ENCODE measurements around the gene SUPT3H. TPM values are rescaled to one million over a fixed set of nuclear protein-coding genes. Genes with fewer than 3 reads are reported as not detected.

SUPT3H gene
- polyA plus RNA-seq, 1 donor (not counting 4 experiments of a cell fraction or from before 2014, with no cell fraction given): 7.6 TPM

DNA sequence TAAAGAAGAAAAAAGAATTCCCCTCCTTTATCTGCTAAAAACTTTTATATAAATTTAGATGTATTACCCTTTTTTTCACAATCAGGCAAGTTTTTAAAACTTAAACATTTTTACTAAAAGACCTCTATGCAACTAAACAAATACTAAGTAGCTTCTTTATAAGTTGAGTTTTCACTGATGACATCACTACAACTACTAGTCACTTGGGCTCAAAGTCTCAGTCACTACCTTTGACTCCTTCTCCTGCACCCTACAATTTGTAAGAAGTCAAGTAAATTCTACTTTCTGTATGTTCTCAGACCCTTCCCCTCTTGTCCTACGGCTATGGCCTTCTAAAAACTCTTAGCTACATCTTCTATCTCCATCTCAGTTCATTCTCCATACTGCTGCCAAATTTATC is 11.2 kb downstream of the SUPT3H start:
- H2AFZ ChIP-seq (ENCODE audit: control insufficient read depth, low read length): no peak overlapping the region

GRCh38 chr6:45365036-45365435 is 12.7 kb downstream of the SUPT3H start:
- Histone ChIP-seq H2AFZ (ENCODE audit: control insufficient read depth, low read length) (no peak overlapping the region), H3K4me1 (ENCODE audit: control insufficient read depth, extremely low read depth, insufficient read depth, low read length) (peaks cover 1% of the 10 kb centered on the region), H4K20me1 (ENCODE audit: control insufficient read depth, extremely low read depth, insufficient read depth, low read length) (no peaks in the 10 kb centered on the region), H3K79me2 (ENCODE audit: control insufficient read depth, insufficient read depth, low read length) (no peaks in the 10 kb centered on the region), H3K27me3 (ENCODE audit: control insufficient read depth, extremely low read depth, insufficient read depth, low read length) (no peaks in the 10 kb centered on the region), H3K4me2 (ENCODE audit: control insufficient read depth, extremely low read depth, insufficient read depth, low read depth, low read length) (no peak overlapping the region), H3K36me3 (ENCODE audit: control insufficient read depth in 2 of 2, extremely low read depth in 1 of 2, insufficient read depth in 2 of 2, low read length in 2 of 2) (no peaks in the 10 kb centered on the region), H3K9ac (ENCODE audit: control insufficient read depth, extremely low read depth, insufficient read depth, low read length) (no peak overlapping the region), H3K9me1 (ENCODE audit: control insufficient read depth, extremely low read depth, insufficient read depth, low read length) (no peaks in the 10 kb centered on the region), H3K4me3 (ENCODE audit: control insufficient read depth in 2 of 3, extremely low read depth in 1 of 3, insufficient read depth in 2 of 3, low read depth in 1 of 3, low read length in 3 of 3) (no peak overlapping the region), H3K9me3 (ENCODE audit: control insufficient read depth, low read depth, low read length) (no peaks in the 10 kb centered on the region), H3K27ac (ENCODE audit: control insufficient read depth, insufficient read depth, low read length) (no peak overlapping the region)
- no peak for TF ChIP-seq EZH2 (IDR thresholded peaks at IDR 0.05; ENCODE audit: low read length)
- no peak for FAIRE-seq
- dilution Hi-C loops (cut with MboI; ENCODE audit: extremely low pct_ligation_motif_present, low sequenced_read_pairs): no loop called here
- no peak for DNase-seq (ENCODE audit: low read depth, low spot score)

More for the DNA sequence above, 11.2 kb downstream of the SUPT3H start:
- Histone ChIP-seq H4K20me1 (ENCODE audit: control insufficient read depth, extremely low read depth, insufficient read depth, low read length) (no peaks in the 10 kb centered on the region), H3K9me1 (ENCODE audit: control insufficient read depth, extremely low read depth, insufficient read depth, low read length) (no peaks in the 10 kb centered on the region), H3K27ac (ENCODE audit: control insufficient read depth, insufficient read depth, low read length) (no peak overlapping the region), H3K4me3 (ENCODE audit: control insufficient read depth in 2 of 3, extremely low read depth in 1 of 3, insufficient read depth in 2 of 3, low read depth in 1 of 3, low read length in 3 of 3) (no peak overlapping the region), H3K4me2 (ENCODE audit: control insufficient read depth, extremely low read depth, insufficient read depth, low read depth, low read length) (no peak overlapping the region), H3K27me3 (ENCODE audit: control insufficient read depth, extremely low read depth, insufficient read depth, low read length) (no peaks in the 10 kb centered on the region), H3K36me3 (ENCODE audit: control insufficient read depth in 2 of 2, extremely low read depth in 1 of 2, insufficient read depth in 2 of 2, low read length in 2 of 2) (no peaks in the 10 kb centered on the region), H3K79me2 (ENCODE audit: control insufficient read depth, insufficient read depth, low read length) (no peaks in the 10 kb centered on the region), H3K9ac (ENCODE audit: control insufficient read depth, extremely low read depth, insufficient read depth, low read length) (no peak overlapping the region), H3K9me3 (ENCODE audit: control insufficient read depth, low read depth, low read length) (no peaks in the 10 kb centered on the region), H3K4me1 (ENCODE audit: control insufficient read depth, extremely low read depth, insufficient read depth, low read length) (no peaks in the 10 kb centered on the region)
- FAIRE-seq (no peak), DNase-seq (ENCODE audit: low read depth, low spot score) (no peak)
- dilution Hi-C loops (cut with MboI; ENCODE audit: extremely low pct_ligation_motif_present, low sequenced_read_pairs): no loop called here
- no peak for TF ChIP-seq EZH2 (IDR thresholded peaks at IDR 0.05; ENCODE audit: low read length)
- TF ChIP-seq, protein P1, sequence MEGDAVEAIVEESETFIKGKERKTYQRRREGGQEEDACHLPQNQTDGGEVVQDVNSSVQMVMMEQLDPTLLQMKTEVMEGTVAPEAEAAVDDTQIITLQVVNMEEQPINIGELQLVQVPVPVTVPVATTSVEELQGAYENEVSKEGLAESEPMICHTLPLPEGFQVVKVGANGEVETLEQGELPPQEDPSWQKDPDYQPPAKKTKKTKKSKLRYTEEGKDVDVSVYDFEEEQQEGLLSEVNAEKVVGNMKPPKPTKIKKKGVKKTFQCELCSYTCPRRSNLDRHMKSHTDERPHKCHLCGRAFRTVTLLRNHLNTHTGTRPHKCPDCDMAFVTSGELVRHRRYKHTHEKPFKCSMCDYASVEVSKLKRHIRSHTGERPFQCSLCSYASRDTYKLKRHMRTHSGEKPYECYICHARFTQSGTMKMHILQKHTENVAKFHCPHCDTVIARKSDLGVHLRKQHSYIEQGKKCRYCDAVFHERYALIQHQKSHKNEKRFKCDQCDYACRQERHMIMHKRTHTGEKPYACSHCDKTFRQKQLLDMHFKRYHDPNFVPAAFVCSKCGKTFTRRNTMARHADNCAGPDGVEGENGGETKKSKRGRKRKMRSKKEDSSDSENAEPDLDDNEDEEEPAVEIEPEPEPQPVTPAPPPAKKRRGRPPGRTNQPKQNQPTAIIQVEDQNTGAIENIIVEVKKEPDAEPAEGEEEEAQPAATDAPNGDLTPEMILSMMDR (optimal IDR thresholded peaks at IDR 0.05 in 1 of 3, IDR thresholded peaks at IDR 0.05 in 1 of 3, conservative IDR thresholded peaks at IDR 0.05 in 1 of 3; ENCODE audit: extremely low read depth in 1 of 3, insufficient read depth in 2 of 3, low read length in 3 of 3): no peak

DNA sequence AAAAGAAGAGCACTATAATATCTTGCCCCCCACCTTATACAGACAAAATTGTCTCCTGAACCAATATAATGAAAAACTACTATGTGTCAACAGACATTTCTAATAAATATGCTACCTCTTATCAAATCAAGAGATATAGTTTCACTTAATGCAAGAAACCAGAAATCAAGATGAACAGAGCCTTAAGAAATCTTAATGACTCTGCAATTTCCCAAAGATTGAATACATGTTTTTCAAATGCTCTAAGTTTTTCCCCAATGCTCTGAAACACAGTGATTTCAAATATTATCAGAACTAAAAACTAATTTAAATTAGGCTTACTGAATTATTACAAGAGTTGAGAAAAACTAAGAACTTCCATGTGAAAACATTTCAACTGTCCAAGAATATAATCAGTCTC is 13.3 kb downstream of the SUPT3H start:
- DNase-seq (ENCODE audit: low read depth, low spot score) (no peak), FAIRE-seq (no peak)
- TF ChIP-seq, protein P1 (optimal IDR thresholded peaks at IDR 0.05 in 1 of 3, IDR thresholded peaks at IDR 0.05 in 1 of 3, conservative IDR thresholded peaks at IDR 0.05 in 1 of 3; ENCODE audit: extremely low read depth in 1 of 3, insufficient read depth in 2 of 3, low read length in 3 of 3): no peak
- TF ChIP-seq EZH2 (IDR thresholded peaks at IDR 0.05; ENCODE audit: low read length): no peak
- no peaks in the 10 kb centered on the region for H3K9me3 ChIP-seq (ENCODE audit: control insufficient read depth, low read depth, low read length)
- no peak overlapping the region for H3K27ac ChIP-seq (ENCODE audit: control insufficient read depth, insufficient read depth, low read length)
- no peak overlapping the region for H3K4me2 ChIP-seq (ENCODE audit: control insufficient read depth, extremely low read depth, insufficient read depth, low read depth, low read length)
- no peaks in the 10 kb centered on the region for H4K20me1 ChIP-seq (ENCODE audit: control insufficient read depth, extremely low read depth, insufficient read depth, low read length)
- no peak overlapping the region for H2AFZ ChIP-seq (ENCODE audit: control insufficient read depth, low read length)
- no peaks in the 10 kb centered on the region for H3K36me3 ChIP-seq (ENCODE audit: control insufficient read depth in 2 of 2, extremely low read depth in 1 of 2, insufficient read depth in 2 of 2, low read length in 2 of 2)
- dilution Hi-C loops (cut with MboI; ENCODE audit: extremely low pct_ligation_motif_present, low sequenced_read_pairs): no loop called here
- H3K79me2 ChIP-seq (ENCODE audit: control insufficient read depth, insufficient read depth, low read length): no peaks in the 10 kb centered on the region
- no peak overlapping the region for H3K9ac ChIP-seq (ENCODE audit: control insufficient read depth, extremely low read depth, insufficient read depth, low read length)
- no peaks in the 10 kb centered on the region for H3K27me3 ChIP-seq (ENCODE audit: control insufficient read depth, extremely low read depth, insufficient read depth, low read length)
- peaks cover 4% of the 10 kb centered on the region for H3K4me1 ChIP-seq (ENCODE audit: control insufficient read depth, extremely low read depth, insufficient read depth, low read length)
- H3K9me1 ChIP-seq (ENCODE audit: control insufficient read depth, extremely low read depth, insufficient read depth, low read length): no peaks in the 10 kb centered on the region
- no peak overlapping the region for H3K4me3 ChIP-seq (ENCODE audit: control insufficient read depth in 2 of 3, extremely low read depth in 1 of 3, insufficient read depth in 2 of 3, low read depth in 1 of 3, low read length in 3 of 3)
